MV-4-11 (cell line): ENCODE data around the gene TTLL11.
"Not testable (repeated sequence)": the region's sequence is repeated elsewhere in the genome, so short reads cannot be mapped to it uniquely, and the experiment has no call there.

ENCODE experiments used
- DNase-seq: peaks from one replicate; lab custom pipeline; 2025; lab: John Stamatoyannopoulos, UW

Gene TTLL11

GRCh38 chr9:122001491-122002201, 91.5 kb downstream of the TTLL11 start:
- DNase-seq, result no peak

GRCh38 chr9:122000526-122000925, 92.6 kb downstream of the TTLL11 start:
- not testable (repeated sequence) for DNase-seq

DNA sequence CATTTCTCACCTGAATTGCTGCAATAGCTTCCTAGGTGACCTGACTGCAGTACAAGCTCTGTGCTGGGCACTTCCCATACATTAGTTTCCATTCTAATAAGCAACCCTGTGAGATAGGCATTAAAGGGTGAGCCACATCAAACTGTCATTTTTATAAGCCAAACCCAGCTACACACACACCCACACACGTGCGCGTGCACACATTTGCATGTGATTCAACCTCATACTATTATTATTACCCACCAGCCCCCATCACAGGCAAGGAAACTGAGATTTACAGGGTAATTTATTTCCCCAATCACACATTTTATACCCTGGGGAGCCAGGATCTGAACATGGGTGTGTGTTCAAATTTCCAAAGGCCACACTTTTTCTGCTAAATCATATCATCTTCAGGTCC, 93.6 kb downstream of the TTLL11 start:
- no peak for DNase-seq

GRCh38 chr9:121998513-121999049, 94.5 kb downstream of the TTLL11 start:
- peak; percentile 10 for DNase-seq

DNA sequence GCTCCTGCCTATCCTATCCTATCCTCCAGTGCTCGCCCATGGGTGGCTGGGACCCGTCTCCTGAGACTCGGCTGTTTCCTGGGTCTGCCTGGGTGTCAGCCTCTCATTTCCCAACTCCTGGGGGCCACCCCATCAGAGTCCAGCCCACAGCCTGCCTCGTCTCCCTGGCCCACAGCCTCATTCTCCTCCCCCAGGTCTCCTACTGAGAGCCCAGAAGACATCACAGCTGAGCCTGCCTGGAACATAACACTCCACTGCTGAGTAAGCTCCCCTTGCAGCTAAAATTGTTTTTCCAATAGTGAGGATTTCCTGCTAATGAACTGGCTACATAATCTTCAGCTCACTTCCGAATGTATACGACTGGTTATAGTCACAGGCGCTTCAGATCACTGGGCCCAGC, 95.3 kb downstream of the TTLL11 start:
- no peak for DNase-seq

- DNase-seq, result no peak
Measured at GRCh38 chr9:121996783-121997182, 96.3 kb downstream of the TTLL11 start.

DNA sequence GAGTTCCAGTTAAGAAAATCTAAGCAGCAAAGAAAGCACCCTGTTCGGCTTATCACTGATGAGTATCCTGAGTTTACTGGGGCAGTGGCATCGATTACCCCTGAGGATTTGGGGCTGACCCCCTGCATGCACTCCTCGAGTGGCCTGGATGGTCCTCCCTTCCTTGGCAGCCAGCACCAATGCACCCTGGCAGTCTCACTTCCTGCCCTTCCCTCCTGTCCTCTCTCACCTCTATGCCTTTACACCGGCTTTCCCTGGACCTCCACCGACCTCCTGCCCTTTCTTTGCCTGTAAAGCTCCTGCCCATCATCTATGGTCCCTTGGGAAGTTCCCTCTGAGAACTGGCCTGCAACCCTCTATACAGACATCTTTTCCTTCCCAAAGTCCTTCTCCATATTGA, 97.1 kb downstream of the TTLL11 start:
- no peak for DNase-seq

GRCh38 chr9:121992571-121993212, 100.4 kb downstream of the TTLL11 start:
- peak; percentile 54 for DNase-seq

DNA sequence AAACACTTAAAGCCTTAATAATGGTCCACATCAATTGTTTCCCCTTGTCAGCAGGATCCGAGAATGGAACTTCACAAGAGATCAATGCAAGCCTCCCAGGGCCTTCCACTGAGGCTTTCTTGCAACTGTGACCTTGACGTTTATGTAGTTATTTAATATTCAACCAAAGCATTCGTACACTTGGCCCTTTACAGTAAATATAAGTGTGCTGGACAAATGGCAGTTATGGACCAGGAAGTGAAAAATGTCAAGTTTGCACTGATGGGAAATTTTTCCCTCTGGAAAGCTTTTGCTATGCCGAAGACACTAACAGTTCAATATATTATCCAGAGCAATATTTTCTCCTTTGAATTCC, 101.8 kb downstream of the TTLL11 start:
- no peak for DNase-seq

DNA sequence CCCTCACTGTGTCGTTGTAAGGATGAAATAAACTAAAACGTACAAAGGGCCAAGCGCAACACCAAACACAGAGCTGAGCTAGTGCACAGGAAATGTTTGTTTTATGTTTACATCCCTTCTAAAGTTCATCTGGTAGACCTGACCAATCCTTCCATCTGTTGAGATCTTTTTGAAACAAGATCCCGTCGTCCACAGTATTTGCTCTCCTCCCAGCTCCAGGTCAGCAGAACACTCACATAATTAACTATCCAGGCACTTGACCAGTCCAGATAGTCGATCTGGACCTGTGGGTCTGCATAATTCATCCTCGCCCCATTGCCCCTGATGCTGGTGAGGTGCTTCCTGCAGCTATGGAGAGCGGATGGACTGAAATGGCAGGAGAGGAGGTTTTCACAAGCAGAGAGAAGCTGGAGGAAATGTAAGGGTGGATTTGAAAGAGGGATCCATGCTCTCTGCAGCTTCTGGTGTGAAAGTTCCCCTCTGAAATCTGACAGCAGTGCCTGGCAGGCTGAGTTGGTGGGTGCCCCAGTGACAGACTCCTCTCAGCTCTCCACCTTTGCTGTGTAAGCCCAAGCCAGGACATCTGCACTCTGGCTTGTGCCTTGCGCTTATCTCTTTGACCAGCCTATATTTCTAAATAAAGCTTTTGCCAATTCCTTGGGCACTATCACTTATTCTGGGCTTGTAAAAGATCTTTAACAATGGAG, 102.4 kb downstream of the TTLL11 start:
- DNase-seq, result no peak

DNA sequence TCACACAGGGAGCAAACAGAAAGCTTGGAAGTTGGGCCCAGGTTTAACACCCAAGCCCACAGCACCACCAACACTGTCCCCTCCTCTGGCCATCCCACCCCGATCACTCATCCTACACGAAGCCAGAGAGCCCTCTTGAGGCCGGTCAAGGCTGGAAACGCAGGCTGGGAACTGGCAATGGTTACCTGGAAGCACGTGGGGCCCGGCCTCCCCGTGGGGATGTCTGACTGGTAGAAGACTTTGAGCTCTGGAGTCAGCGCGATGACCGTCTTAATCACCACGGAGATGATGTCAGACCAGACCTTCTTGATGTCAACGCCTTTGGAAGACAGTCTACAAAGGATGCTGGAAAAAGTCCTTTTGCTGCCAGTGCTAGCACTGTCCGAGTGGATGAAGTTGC, 104.1 kb downstream of the TTLL11 start:
- DNase-seq, result no peak

- DNase-seq, result no peak
Measured at GRCh38 chr9:121987314-121987713, 105.8 kb downstream of the TTLL11 start.

DNA sequence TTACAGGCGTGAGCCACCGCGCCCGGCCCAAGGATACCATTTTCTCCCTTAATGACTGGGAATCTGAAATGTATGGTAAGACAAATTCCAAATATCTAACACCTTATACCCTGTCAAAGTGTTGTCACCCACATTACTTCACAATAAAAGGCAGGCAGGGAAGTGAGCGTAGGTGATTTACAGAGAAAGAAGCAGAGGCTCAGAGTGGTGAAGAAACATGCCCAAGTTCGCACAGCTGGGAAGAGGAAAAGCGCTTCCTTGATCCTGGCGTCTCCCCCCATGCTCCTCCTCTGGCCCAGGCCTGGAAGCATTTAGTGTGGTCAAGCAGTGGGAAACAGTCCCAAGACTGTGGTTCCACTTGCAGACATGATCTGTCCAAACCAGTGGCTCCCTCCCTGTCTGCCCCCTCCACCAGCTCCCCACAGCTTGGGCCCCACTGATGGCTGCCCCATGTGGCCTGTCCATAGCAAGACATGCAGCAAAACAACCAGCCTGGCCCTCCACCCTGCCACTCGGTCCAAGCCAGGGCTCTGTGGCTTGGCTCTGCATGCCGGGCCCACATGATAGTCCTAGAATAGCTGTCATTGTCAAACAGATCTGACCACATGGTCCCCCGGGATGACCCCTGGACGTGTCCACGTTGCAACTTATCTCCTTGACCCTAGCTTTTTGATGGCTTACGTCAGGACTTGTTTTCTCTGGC, 107.2 kb downstream of the TTLL11 start:
- DNase-seq, result no peak

DNA sequence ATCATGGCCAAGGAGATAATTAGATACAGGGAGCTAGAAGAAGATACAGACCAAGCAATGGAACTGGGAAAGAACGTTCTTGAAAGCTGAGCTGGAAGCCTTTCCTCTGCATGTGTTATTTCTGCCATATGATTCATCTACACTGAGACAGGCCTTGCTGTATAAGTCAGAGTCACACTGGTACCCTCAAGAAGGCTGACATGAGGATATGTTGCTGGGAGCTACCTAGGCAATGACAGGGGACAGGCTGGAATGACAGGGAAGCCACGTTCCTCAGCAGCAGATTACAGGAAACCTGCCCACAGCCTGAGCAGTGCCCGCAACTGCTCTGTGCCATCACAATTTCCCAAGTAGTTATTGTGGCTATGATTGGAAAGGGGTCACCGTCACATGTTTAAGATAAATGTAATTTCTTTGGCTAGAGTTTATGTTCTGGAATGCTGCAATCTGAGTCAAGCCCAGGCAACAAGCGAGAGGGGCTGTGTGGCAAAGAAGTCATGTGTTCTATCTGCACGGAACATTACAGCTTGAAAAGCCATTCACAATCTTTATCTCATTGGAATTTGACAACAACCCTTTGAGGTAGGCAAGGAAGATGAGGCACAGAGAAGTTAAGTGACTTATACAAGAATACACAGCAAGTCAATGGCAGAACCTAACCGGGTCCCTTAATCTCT, 108.2 kb downstream of the TTLL11 start:
- DNase-seq, result no peak

DNA sequence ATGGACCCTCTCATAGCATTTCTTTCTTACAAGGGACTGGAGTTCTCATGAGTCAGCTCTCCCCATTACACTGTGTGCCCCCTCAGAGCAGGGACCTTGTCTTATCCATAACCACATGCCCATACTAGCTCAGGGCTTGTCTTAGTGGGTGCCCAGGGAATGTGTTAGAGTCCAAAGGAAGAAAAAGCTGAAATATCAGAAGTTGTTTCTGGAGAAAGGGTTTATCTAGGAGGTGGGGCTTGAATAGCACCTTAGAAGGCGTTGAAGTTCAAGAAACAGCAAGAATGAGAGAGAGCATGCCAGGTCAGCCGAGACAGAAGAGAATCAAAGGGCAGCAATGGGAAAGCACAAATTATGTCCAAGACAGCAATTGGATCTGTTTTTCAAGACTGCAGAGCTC, 109.4 kb downstream of the TTLL11 start:
- DNase-seq, result no peak

DNA sequence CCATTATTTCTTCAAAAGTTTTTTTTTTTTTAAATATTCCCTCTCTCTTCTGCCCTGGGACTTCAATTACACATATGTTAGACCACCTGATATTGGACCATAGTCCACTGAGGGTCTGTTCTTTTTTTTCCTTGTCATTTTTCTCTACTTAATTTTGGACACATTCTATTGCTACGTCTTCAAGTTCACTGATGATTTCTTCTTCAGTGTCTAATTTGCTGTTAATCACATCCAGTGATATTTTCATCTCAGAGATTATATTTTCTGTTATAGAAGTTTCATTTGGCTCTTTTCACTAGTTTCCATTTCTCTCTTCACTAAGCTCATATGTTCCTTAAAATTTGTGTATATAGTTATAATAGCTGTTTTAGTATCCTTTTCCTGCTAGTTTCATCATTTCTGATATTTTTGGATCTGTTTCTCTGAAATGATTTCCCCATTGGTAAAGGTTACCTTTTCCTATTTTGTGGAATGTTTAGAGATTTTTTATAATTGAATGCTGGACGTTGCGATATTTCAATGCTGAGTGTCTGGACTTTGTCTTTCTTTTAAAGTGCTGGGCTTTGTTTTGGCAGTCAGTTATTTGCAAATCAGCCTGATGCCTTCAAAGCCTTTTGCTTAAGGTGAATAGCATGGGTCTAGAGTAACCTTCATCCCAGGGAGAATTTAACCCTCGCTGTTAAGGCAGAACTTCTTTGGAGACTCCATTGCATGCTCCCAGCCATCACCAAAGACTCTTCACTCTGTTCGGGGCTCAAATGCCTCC, 111.8 kb downstream of the TTLL11 start:
- no peak for DNase-seq

DNA sequence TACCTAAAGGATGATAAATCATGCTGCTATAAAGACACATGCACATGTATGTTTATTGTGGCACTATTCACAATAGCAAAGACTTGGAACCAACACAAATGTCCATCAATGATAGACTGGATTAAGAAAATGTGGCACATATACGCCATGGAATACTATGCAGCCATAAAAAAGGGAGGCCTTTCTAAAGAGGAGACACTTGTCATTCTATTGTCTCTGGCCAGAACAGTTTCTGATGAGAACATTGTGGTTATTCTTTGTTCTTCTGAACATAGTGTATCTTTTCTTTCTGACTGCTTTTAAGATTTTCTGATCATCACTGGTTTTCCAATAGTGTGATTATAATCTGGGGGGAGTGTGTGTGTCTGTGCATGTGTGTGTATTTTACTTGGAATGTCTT, 112.4 kb downstream of the TTLL11 start:
- not testable (repeated sequence) for DNase-seq

DNA sequence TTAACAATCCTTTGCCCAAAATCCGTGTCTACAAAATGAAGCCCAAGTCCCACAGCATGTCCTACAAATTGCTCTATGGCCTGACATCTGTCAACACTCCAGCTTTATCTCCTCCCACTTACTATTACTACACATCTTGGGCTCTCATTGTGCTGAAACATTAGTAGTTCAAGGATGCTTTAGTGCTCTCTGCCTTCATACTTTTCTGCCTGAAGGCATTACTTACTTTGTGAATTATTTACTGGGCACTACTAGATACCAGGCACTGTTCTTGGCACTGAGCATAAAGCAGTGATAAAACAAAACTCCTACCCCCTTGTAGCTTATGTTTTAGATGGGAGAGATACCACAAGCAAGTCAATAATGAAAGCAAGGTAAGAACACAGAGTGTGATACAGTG, 113.4 kb downstream of the TTLL11 start:
- DNase-seq, result no peak

DNA sequence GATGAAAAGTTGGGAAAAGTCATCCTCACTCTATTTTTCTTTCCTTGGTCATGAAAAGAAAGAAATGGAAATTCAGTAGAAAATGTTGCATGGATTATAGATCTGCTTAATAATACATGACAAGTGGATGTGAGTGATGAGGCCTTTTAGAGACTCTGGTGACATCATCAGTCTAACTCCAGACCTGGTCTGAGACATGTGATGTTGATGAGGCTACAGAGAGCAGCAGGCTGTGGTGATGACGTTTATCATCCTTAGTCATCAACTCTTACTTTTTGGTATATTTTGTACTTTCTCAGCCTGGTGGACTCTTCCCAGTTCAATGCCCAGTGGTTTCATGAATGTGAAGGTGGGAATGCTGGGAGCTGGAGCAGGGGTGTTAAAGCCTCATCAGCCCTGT, 116.4 kb downstream of the TTLL11 start:
- DNase-seq, result no peak

DNA sequence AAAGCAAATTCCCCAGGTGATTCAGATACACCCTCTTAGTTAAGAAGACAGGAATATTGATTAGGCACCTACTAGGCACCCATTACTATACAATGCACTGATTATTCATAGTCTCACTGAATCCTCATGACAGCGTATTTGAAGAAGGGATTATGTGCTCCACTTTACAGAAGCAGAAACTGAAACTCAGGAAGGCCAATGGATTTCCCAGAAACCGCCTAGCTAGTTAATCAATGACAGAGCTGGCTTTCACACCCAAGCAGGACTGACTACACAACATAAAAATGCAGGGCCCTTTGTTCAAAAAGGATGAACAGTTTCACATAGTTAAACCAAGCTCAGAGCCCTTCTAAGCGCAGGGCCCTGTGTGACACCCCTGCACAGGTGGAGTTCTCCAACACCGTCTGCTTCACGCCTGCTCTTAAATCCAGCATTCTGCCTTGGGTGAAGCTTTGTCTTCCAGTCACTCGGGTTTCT, 117.3 kb downstream of the TTLL11 start:
- DNase-seq, result peak; percentile 35

DNA sequence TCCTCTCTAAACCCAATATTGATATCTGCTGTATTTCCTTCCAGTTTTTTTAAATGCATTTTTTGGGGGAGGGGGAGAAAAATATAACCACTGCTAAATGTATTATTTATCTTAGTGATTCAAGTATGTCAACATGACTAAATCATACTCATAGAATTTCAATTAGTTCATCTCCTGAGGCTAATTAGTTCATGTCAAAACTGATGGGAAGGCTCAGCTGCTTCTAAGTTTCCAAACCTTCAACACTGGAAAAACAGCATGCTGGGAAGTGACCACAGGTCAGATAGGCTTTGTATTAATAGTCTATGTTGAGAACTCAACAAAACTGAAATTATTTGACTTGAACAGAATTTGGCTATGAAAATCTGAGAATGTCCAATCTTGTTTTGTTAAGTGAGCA, 118.7 kb downstream of the TTLL11 start:
- no peak for DNase-seq
